HG03520 (cell line): ENCODE measurements around the gene TDRKH.

Experiments
- ATAC-seq: cut with Tn5 transposase; IDR thresholded peaks from one replicate; pipeline ENCODE4 v1.9.1; 2021; ENCODE audit warnings: mild to moderate bottlenecking, moderate library complexity; ENCODE audit not compliant: unreplicated experiment

The TDRKH gene

GRCh38 chr1:151790071-151790939 lies at the start of gene TDRKH:
TSS of gene TDRKH (minus strand) at chr1:151790500. CDS start at chr1:151783022, 7,478 bp downstream.
- ATAC-seq = peak; percentile 91

GRCh38 chr1:151839457-151840403 lies 49.4 kb upstream of the TDRKH start, which contains the start of gene C2CD4D:
TSS of gene C2CD4D (minus strand) at chr1:151839820. CDS start at chr1:151838989, 831 bp downstream.
- ATAC-seq = no peak

GRCh38 chr1:151839082-151839412 lies 48.7 kb upstream of the TDRKH start:
- no peak for ATAC-seq

GRCh38 chr1:151838222-151839081 lies 48.2 kb upstream of the TDRKH start:
- no peak for ATAC-seq

GRCh38 chr1:151837884-151838221 lies 47.6 kb upstream of the TDRKH start:
- no peak for ATAC-seq

- ATAC-seq = no peak
Measured at GRCh38 chr1:151837197-151837596, 46.9 kb upstream of the TDRKH start.

GRCh38 chr1:151835596-151835995 lies 45.3 kb upstream of the TDRKH start:
- no peak for ATAC-seq

GRCh38 chr1:151834239-151834638 lies 43.9 kb upstream of the TDRKH start:
- no peak for ATAC-seq

GRCh38 chr1:151833172-151833900 lies 43.0 kb upstream of the TDRKH start:
- no peak for ATAC-seq

GRCh38 chr1:151832318-151832980 lies 42.1 kb upstream of the TDRKH start:
- ATAC-seq = no peak

- no peak for ATAC-seq
Measured at GRCh38 chr1:151831605-151832004, 41.3 kb upstream of the TDRKH start, which contains the start of gene RORC. TSS of gene RORC (minus strand) at chr1:151831802. CDS start at chr1:151831764, 38 bp downstream.

GRCh38 chr1:151831256-151831591 lies 40.9 kb upstream of the TDRKH start:
- no peak for ATAC-seq

- no peak for ATAC-seq
Measured at GRCh38 chr1:151830055-151830454, 39.8 kb upstream of the TDRKH start.

- no peak for ATAC-seq
Measured at GRCh38 chr1:151829352-151830046, 39.2 kb upstream of the TDRKH start.

- ATAC-seq = no peak
Measured at GRCh38 chr1:151828921-151829320, 38.6 kb upstream of the TDRKH start.

GRCh38 chr1:151827853-151828252 lies 37.6 kb upstream of the TDRKH start:
- ATAC-seq = no peak

- no peak for ATAC-seq
Measured at GRCh38 chr1:151825751-151826660, 35.7 kb upstream of the TDRKH start.

- ATAC-seq = no peak
Measured at GRCh38 chr1:151825204-151825603, 34.9 kb upstream of the TDRKH start.
